Dedifferentiated amniotic fluid mesenchymal stem cell (primary cell): ENCODE results near the gene MADD.

Experiments used
- DNase-seq: peaks from one replicate; pipeline ENCODE4 v3.0.0-alpha.2; 2016; ENCODE audit errors: extremely low spot score

MADD gene

DNA sequence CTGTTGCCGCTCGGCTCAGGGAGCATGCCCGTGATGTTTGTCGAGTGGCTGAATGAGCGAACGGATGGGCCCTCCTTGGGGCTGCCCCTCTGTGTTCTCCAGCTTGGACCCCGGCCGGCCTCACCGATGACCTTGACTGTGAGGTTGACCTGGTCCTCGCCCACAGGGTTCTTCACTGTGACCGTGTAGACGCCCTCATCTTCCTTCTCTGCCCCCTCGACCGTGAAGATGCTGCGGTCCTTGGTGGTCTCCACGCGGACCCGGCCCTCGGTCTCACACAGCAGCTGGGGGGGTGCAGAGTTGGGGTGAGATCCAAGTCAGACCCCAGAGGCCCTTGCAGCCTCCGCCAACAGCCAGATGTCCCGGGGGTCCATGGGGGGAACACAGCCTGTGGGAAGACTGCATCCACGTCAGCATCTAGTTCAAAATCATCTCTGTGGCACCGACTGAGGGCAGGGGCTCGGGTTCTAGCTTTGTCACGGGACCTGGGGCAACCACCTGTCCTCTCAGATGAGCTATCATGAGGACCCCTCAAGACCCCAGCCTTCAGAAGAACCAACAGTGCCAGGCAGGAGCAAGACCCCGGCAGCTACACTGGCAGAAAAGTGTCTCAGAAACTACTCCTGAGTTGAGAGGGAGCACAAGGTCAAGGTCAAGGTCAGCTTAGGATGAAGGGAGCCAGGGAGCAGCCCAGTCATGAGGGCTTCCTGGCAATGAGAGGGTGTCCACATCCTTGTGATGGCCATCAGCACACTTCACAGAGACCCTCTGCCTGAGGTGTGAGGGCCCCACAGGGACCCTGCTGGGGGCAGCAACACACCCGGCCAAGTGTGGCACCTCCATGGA is 68.7 kb downstream of the MADD start:
- no peak for DNase-seq

DNA sequence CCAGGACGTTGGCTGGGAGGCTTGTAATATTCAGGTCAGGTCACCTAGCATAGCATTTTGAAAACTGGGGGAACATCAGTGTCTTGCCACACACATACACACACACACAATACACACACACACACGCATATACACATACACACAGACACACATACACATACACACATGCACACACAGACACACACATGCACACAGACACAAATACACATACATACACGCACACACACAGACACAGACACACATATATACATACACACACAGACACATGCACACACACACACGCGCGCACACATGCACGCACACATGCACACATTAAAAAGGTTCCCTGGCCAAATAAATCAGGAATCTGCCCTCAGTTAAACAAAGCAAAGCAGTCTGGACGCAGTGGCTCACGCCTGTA is 70.1 kb downstream of the MADD start:
- no peak for DNase-seq

DNA sequence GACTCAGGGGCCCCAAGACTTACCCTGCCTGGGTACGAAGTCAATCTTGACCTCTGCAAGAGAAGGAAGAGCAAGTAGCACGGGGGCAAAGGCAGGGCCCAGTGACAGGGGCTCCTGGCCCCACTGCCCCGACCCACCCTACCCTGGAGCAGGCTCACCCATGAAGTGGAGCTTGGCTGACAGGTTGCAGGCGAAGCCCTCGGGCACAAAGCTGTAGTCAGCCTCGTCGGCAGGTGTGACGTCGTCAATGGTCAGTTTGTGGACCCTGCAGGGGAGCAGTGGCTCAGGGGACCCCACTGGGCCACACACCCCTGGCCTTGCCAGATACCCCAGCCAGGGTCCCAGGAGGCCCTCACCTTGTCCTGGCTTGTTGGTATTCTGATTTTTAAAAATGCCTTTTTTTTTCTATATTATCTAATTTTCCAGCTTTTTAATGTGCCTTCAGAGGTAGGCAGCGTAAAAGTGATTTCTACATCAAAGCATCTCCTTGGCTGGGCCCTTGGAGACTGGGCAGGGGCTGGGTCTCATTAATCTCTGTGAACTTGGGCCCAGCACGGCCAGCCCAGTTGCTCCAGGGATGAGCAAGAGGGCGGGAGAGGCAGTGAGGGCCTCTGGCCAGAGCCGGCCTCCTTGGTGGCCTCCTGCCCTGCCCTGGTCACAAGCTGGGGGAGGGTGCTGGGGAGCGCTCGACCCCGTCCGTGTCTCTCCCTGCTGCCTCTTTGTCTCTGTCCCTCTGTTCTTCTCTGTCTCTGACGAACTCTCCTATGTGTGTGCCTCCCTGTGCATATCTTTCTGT is 71.2 kb downstream of the MADD start:
- no peak for DNase-seq

DNA sequence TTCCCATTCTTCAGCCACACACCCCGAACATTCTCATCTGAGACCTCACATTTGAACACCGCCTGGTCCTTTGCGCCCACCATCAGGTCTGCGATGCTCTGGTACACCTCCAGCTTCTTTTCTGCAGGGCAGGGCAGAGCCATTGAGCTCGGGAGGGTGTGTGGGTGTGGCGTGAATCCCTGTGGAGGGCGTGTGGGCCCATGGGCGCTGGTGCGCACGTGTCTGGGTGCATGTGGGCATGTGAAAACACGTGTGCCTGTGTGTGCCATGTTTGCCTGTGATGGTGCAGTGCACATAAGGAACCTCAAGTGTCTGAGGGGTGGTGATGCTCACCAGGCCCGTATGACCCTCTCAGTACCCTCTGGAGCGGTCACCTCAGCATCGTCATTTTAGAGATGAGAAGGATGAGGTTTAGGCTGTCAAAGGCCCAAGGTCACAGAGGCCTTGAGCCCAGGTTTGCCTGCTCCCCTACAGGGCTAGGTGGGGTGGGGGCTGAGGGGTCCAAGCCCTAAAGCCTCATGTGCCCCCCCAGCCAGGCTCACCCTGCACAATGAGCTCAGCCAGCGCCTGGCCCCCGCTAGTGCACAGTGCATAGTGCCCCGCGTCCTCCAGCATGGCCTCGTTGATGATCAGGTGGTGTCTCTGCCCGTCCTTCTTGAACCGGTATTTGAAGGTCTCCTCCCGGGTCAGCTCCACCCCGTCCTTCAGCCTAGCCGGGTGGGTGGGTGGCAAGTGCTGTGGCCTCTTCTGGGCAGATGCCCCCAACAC is 72.3 kb downstream of the MADD start:
- no peak for DNase-seq

DNA sequence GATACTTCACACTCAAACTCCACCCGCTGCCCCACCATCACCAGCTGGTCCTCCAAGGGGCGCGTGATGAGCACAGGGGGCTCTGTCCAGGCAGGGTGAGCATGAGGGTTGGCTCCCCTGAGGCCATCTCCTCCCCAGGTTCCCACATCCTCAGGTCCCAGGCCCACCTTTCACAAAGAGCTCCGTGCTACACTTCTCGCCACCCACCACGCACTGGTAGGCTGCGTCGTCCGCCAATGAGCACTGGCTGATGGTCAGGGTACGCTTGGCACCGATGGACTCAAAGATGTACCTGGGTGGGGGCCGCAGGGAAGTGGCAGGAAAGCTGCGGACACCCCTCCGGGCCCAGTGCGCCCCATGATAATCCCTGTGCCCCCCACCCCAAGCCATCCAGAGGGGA is 72.9 kb downstream of the MADD start:
- no peak for DNase-seq

DNA sequence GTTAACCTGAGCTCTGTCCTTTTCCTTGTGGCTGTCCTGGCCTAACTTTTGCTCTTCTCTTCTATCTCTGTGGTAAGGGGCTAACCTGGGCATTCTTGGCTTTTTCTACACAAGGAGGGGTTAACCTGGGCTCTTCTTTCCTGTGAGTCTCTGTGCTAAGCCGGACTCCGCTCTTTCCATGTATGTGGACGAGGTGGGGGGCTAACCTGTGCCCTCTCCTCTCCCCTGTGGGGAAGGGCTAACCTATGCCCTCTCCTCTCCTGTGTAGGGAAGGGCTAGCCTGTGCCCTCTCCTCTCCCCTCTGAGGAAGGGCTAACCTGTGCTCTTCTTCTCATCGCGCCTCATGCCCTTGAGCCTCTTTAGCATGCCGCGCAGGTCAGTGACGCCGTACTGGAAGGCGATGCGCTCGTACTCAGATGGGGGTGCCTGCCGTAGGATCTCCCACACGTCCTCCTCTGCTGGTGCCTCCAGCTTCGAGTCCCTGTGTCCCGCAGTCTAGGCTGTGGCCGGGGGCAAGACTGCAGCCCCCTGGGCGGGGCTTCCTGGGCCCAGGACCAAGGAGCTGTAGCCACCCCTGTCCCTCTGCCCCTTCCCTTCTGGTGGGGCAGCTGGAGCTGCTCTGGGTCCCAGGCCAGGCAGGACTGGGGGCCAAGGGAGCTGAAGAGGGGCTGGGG is 76.1 kb downstream of the MADD start:
- DNase-seq = no peak

DNA sequence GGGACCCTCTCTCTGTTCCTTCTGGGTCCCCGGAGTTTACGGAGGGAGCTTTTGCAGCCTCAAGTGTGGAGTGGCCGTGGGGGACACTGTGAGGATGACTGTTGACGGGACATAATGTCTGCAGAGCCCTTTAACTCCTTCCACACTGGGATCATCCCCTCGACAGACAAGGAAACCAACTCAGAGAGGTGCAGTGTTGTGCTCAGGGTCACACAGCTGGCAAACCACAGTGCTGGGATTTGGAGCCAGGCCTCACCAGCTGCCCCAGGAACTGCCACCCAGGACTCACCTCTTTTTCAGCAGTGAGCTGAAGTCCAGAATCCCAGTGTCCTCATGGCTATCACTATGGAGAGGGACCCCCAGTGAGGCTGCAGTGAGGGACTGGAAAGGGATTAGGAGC is 77.2 kb downstream of the MADD start:
- DNase-seq = no peak

DNA sequence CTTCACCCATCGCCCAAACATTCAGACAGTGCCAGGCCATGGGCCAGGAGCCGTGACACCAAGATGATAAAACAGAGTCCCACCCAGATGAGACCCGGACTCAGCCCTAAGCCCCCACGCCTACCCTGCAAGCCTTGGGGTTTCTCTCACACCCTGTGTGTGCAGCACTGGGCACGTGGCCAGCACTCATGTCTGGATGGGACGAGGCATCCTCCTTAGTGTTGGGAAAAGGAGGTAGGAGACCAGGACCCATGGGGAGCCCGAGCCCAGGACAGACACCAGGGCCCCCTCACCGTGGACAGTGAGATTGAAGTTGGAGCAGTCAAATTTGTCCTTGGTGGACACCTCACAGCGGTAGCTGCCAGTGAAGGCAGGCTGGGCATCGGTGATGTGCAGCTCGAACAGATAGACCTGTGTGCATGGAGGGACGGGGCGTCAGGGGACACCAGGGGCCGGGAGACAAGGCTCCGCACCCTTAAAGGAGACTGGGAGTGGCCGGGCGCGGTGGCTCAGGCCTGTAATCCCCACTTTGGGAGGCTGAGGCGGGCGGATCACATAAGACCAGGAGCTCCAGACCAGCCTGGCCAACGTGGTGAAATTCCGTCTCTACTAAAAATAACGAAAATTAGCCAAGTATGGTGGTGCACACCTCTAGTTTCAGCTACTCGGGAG is 78.3 kb downstream of the MADD start:
- DNase-seq = no peak

DNA sequence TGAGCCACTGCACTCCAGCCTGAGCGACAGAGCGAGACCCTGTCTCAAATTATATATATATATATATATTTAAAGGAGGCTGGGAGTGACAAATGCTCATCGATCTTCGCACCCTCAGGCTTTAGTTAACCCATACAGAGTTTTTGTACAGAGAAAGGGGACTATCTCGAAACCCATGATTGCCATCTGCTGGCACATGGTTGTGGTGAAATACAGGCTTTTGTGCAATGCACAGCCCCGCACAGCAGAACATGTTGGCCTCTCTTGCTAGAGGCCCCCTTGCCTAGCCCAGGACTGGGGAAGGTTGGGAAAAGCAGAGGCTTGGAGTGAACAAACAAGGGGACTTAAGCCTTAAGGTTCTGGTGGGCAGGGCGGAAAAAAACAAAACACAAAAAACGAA is 78.9 kb downstream of the MADD start:
- DNase-seq = no peak

DNA sequence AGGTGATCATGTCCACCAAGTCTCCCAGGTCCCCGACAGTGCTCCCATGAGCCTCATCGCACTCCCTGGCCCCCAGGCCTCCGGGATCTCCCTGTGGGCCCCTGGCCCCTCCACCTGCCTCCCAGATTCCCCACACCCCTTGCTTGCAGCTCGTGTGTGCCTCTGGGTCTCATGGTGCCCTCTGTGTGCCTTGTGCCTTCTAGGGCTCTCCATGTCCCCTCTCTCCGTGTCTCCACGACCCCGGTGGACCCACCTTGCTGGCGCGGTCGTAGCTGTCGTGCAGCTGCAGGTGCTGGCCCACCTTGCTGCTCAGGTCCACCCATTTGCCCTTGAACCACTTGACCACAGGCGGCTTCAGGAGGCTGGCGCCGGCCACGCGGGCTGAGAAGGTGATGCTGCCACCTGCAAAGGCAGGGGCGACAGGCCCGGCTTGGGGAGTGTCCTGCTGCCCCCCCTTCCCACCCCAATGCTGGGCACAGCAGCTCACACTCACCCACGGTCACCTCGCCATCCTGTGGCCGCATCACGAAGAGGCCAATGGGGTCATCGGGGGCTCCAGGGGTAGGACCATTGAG is 79.7 kb downstream of the MADD start:
- no peak for DNase-seq

DNA sequence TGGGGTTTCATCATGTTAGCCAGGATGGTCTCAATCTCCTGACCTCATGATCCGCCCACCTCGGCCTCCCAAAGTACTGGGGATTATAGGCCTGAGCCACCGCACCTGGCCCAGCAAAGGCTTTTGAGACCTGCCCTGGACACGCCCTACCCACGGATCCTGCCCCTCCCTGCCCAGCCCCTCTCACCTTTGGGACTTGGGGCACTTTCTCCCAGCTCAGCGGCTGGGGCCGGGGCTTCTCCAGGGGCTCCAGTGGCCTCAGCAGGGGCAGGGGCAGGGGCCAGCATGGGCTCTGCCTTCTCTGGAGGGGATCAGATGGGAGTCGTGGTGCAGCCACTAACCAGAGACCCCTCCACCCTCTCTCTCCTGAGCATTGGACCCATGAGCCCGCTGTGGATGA is 80.4 kb downstream of the MADD start:
- no peak for DNase-seq

DNA sequence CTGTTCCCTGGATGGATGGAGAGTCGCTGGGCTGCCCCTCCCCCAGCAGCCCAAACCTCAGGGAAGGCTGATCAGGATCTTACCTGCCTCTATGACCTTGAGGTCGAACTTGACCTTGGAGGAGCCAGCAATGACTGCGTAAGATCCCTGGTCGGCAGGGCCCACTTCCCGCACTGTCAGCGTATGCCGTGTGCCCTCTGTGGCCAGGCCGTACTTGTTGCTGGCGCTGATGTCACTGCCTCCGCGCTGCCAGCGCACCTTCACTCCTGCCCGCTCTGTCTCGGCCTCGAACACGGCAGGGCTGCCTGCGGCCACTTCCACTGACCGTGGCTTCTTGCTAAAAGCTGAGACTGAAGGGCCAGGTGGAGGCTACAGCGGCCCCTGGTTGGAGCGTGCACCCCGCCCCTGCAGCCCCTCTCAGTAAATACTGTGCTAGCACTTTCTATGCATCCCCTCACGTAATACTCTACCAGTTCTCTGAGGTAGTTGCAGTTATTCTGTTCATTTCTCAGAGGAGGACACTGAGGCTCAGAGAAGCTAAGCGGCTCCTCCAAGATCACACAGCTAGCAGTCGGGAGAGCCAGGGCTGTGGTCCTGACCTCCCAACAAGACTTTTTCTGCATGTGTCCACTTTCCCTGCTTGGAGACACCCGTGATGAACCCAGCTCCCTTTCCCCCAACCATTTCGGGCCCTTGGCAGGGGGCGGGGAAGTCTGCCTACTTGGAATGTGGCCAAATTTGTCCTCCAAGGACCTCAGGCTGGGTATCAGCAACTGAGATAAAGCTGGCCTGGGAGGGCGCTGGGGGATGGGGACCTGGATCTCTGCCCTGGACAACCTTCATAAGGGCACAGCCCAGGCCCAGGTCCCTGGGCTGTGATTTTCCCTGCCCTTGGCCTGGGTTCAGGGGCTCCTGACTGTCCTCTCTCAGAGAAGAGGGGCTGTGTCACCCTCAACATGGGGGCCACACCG is 81.5 kb downstream of the MADD start:
- no peak for DNase-seq

DNA sequence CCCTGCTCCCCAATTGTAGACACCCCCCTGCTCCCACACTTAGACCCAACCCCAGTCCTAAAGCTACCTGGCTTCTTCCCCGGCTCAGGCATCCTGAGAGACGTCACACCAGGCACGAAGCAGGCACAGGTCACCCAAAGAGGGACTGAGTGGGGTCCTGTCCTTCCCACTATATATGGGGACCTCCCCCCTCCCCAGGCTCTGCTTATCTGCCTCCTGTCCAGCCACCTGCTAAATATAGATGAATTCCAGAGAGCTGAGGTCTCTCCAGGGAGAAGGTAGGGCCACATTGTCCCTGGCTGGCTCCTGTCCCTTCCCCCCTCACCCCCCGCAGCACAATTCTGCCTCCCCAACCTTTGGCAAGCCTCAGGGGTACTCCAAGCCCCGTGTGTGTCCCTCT is 82.6 kb downstream of the MADD start, which contains the start of gene MYBPC3:
Gene MYBPC3 (minus strand): TSS at position 147 of the 400 bp plus-strand sequence. CDS start 55 bp downstream, at position 92.
- no peak for DNase-seq

DNA sequence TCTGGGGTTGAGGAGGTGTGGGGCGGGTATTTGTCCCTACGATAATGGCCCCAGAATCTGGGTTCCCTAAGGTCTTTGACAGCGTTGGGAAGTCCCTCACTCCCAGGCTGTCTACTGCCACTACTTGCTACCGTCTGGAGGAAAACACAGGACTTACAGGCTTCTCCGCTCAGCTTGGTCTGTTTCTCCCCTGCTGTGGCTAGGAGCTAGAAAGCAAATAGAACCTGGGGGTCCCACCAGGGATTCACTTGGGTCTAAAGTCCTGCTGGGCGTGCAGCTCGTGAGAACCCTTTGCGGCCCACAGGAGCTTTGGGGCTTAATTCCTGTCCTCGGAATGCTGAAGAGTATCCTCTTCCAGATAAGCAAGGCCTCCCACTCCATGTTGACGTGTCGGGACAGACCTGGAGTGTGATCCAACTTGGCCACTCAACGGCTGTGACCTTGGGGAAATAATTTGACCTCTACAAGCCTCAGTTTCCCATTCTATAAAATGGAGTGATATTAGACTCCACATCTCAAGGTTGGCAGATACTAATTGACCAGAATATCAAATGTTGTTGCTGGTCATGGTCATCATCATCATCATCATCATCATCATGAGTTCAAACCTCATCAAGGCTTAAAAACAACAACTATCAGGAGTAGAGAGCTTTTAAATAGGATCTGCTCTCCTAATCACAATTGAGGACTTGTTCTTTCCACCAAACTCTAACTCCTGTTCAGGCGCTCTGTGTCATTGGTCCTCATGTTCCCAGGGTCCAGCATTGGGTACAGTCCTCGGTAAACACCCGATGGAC is 84.2 kb downstream of the MADD start:
- no peak for DNase-seq

DNA sequence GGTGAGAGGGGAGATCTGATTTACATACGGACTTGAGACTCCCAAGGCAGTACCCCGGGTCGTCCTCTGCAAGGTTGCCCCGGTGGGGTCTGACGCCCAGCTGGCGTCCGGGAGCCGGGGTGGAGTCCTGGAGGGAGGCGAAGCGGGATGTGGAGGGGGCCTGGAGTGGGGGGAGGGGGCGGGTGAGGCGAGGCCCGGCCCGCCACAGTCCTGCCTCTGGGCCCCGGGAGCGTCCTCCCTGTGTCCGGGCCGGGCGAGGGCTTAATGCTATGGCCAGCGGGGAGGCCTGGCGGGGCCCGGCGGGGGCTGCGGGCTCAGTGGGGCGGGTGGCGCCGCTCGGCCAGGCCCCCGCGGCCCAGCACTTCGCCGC is 85.0 kb downstream of the MADD start:
- DNase-seq = no peak

DNA sequence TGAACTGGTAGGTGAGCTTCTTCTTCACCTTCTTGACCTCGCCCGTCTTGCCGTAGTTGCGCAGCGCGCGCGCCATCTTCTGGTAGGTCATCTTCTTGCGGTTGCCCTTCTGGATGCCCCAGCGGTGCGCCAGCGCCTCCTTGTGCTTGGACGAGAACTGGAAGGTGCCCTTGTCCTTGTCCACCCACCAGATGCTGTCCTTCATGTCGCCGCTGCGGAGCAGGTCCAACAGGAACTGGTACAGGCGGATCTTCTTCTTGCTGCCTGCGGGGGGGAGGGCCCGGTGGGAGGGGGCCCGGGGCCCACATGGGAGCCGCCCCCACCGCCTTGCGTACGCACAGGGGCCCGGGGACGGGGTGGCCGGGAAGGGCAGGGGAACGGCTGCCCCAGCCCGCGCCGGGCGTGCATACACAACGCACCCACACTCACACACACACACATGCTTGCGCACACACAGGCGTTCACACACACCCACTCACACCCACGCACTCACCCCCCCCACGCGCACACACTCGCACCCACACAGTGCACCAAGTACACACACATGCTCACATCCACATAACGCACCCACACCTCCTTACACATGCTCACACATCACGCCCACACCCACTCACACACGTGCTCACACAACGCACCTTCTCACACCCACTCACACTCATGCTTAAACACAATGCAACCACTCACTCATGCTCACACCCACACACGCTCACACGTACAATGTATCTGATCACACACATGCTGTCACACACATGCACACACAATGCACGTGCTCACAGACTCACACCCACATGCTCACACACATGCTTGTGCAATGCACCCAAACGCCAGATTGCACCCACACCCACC is 85.6 kb downstream of the MADD start:
- DNase-seq = peak; percentile 89

DNA sequence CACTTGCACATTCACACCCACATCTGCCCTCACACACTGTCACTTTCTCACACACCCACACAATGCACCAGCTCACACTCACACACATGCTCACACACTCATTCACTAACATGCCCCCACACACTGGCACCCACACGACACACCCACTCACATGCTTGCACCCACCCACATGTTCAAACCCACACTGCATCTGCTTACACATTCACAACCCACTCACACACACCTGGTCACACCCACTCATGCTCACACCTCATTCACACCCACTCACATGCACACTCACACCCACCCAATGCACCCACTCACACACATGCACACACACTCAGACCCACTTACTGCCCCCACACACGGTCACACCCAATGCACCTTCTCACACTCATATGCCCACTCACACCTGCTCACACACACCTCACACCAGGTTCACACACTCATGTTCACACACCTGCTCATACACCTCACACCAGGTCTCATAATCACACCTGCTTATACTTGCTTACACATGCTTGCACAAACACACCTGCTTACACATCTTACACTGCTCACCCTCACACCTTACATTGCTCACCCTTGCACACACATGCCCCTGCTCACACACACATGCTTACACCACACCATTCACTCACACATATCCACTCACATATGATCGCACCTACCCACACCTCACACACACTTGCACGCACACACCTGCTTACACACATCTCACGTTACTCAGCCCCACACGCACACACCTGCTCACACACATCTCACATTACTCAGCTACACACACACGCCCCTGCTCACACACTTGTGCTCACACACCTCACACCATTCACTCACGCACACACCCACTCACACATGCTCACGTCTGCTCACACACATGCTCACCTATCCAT is 86.4 kb downstream of the MADD start:
- DNase-seq = no peak
